Erythroblast (primary cell): Measurements from ENCODE around the gene PCSK7.

Experiments used
- GATA1 ChIP-seq: IDR thresholded peaks from 2 replicates; pipeline ENCODE4 v1.6.1; 2011; ENCODE audit warnings: low read depth, mild to moderate bottlenecking, control low read depth, low read length, moderate library complexity
- POLR2A ChIP-seq: IDR thresholded peaks from 2 replicates; pipeline ENCODE4 v1.6.1; 2011; ENCODE audit warnings: mild to moderate bottlenecking, low read length

GRCh38 chr11:117219001-117219400, 12.9 kb downstream of the PCSK7 start:
- TF ChIP-seq POLR2A: no peak
- TF ChIP-seq GATA1: no peak
